Ascending aorta (tissue), 2 donors: ENCODE results near the gene LLGL2. TPM values are rescaled to one million over a fixed set of nuclear protein-coding genes. Genes with fewer than 3 reads are reported as not detected.
"Not testable (repeated sequence)": the region's sequence is repeated elsewhere in the genome, so short reads cannot be mapped to it uniquely, and the experiment has no call there.

Experiments
- DNase-seq, 2 donors: peaks; one replicate each; pipeline ENCODE4 v3.0.0-alpha.2; 2019; ENCODE audit warnings: low spot score in 2 of 2
- H3K27ac ChIP-seq, 2 donors: fragments of 200-600 bp; sonication (generic); one replicate each; pipeline ENCODE4 v1.5.1; 2016 to 2017; ENCODE audit warnings: mild to moderate bottlenecking in 1 of 2
- H3K27me3 ChIP-seq: fragments of 200-600 bp; sonication (generic); one replicate; pipeline ENCODE4 v1.5.1; 2017
- H3K36me3 ChIP-seq, 2 donors: fragments of 200-600 bp; sonication (generic); one replicate each; pipeline ENCODE4 v1.5.1; 2016
- H3K4me1 ChIP-seq, 2 donors: fragments of 200-600 bp; sonication (generic); one replicate each; pipeline ENCODE4 v1.5.1; 2016 to 2017; ENCODE audit warnings: mild to moderate bottlenecking in 1 of 2
- H3K4me3 ChIP-seq, 2 donors: fragments of 200-600 bp; sonication (generic); one replicate each; pipeline ENCODE4 v1.5.1; 2016 to 2017; ENCODE audit warnings: mild to moderate bottlenecking in 1 of 2
- H3K9me3 ChIP-seq, 2 donors: fragments of 200-600 bp; sonication (generic); one replicate each; pipeline ENCODE4 v1.5.1; 2016
- intact Hi-C: fragments of 100-400 bp; cut with DNase I; formaldehyde crosslinking; loops from one replicate; pipeline ENCODE4 v1.15.1; 2023
- total RNA-seq: library from RNA; depleted of rRNA; stranded (reverse); fragments of >200 nt; gene quantifications from one replicate; pipeline ENCODE4 v1.1.0, GENCODE V29; 2016
- TF ChIP-seq, protein P1 (sequence below), 3 experiments: fragments of 200-600 bp in 2 of 3; fragments of 450-650 bp in 1 of 3; sonication (generic) in 2 of 3; IDR thresholded peaks; one replicate each; pipeline ENCODE4 v1.5.1; 2016 to 2019; ENCODE audit warnings: antibody characterized with exemption in 3 of 3, mild to moderate bottlenecking in 1 of 3, moderate library complexity in 1 of 3

Gene LLGL2
- total RNA-seq, 1 donor from 2014 or later: 41.8 TPM

DNA sequence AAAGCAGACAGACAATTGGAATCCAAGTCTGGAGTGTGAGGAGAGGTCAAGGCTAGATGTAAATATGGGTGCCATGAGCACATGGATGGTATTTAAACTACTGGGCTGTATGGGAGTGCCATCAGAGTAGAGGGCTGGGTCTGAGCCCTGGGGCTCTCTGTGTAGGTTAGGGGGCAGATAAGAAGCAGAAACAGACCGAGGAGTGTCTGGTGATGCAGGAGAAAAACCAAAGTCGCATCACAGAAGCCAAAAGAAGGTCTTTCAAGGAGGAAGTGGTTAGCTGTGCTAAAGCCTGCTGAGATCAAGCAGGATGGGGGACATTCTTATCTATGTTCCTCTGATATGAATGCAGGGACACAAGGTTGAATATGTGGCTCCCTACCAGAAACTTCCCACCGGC is 7.3 kb upstream of the LLGL2 start:
- Histone ChIP-seq H3K27ac (no peak overlapping the region), H3K4me1 (peaks cover 16 to 24% of the 10 kb centered on the region in 2 donors), H3K9me3 (no peaks in the 10 kb centered on the region), H3K4me3 (no peak overlapping the region), H3K27me3 (no peaks in the 10 kb centered on the region), H3K36me3 (peaks cover 0 to 12% of the 10 kb centered on the region in 2 donors)
- TF ChIP-seq, protein P1, sequence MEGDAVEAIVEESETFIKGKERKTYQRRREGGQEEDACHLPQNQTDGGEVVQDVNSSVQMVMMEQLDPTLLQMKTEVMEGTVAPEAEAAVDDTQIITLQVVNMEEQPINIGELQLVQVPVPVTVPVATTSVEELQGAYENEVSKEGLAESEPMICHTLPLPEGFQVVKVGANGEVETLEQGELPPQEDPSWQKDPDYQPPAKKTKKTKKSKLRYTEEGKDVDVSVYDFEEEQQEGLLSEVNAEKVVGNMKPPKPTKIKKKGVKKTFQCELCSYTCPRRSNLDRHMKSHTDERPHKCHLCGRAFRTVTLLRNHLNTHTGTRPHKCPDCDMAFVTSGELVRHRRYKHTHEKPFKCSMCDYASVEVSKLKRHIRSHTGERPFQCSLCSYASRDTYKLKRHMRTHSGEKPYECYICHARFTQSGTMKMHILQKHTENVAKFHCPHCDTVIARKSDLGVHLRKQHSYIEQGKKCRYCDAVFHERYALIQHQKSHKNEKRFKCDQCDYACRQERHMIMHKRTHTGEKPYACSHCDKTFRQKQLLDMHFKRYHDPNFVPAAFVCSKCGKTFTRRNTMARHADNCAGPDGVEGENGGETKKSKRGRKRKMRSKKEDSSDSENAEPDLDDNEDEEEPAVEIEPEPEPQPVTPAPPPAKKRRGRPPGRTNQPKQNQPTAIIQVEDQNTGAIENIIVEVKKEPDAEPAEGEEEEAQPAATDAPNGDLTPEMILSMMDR (IDR thresholded peaks at IDR 0.05): no peak
- DNase-seq: no peak
- intact Hi-C loops: loop anchor here (10.0 kb wide), 1 partner anchor 483 kb away; no protein-coding TSS in a partner anchor

GRCh38 chr17:75518983-75519537 is 6.4 kb upstream of the LLGL2 start:
- peaks cover 9 to 15% of the 10 kb centered on the region in 2 donors for H3K4me1 ChIP-seq
- intact Hi-C loops: loop anchor here (10.0 kb wide), 1 partner anchor 484 kb away; no protein-coding TSS in a partner anchor
- H3K27me3 ChIP-seq: no peaks in the 10 kb centered on the region
- DNase-seq: no peak
- TF ChIP-seq, protein P1 (IDR thresholded peaks at IDR 0.05): no peak
- H3K9me3 ChIP-seq: no peaks in the 10 kb centered on the region
- H3K27ac ChIP-seq: no peak overlapping the region
- peaks cover 0 to 12% of the 10 kb centered on the region in 2 donors for H3K36me3 ChIP-seq
- no peak overlapping the region for H3K4me3 ChIP-seq

GRCh38 chr17:75520413-75520812 is 5.1 kb upstream of the LLGL2 start:
- H3K27ac ChIP-seq, intact Hi-C loops, H3K27me3 ChIP-seq, H3K9me3 ChIP-seq, DNase-seq, H3K4me3 ChIP-seq: not testable (repeated sequence)
- H3K36me3 ChIP-seq: peaks cover 0 to 12% of the 10 kb centered on the region in 2 donors
- H3K4me1 ChIP-seq: peaks cover 7 to 14% of the 10 kb centered on the region in 2 donors

GRCh38 chr17:75521290-75521689 is 4.2 kb upstream of the LLGL2 start:
- TF ChIP-seq, protein P1 (IDR thresholded peaks at IDR 0.05): no peak
- intact Hi-C loops: no loop called here

GRCh38 chr17:75521951-75522727 is 3.4 kb upstream of the LLGL2 start:
- intact Hi-C loops: no loop called here
- peaks cover 10 to 15% of the 10 kb centered on the region in 2 donors for H3K4me1 ChIP-seq
- no peaks in the 10 kb centered on the region for H3K27me3 ChIP-seq
- TF ChIP-seq, protein P1 (IDR thresholded peaks at IDR 0.05): no peak
- no peaks in the 10 kb centered on the region for H3K9me3 ChIP-seq
- DNase-seq: no peak
- H3K36me3 ChIP-seq: peaks cover 0 to 12% of the 10 kb centered on the region in 2 donors
- no peak overlapping the region for H3K27ac ChIP-seq
- H3K4me3 ChIP-seq: no peak overlapping the region

More at GRCh38 chr17:75521290-75521689, 4.2 kb upstream of the LLGL2 start:
- H3K9me3 ChIP-seq: no peaks in the 10 kb centered on the region
- H3K4me3 ChIP-seq: no peak overlapping the region
- peaks cover 0 to 12% of the 10 kb centered on the region in 2 donors for H3K36me3 ChIP-seq
- DNase-seq: no peak
- H3K27me3 ChIP-seq: no peaks in the 10 kb centered on the region
- no peak overlapping the region for H3K27ac ChIP-seq
- peaks cover 14% of the 10 kb centered on the region in 2 donors for H3K4me1 ChIP-seq

DNA sequence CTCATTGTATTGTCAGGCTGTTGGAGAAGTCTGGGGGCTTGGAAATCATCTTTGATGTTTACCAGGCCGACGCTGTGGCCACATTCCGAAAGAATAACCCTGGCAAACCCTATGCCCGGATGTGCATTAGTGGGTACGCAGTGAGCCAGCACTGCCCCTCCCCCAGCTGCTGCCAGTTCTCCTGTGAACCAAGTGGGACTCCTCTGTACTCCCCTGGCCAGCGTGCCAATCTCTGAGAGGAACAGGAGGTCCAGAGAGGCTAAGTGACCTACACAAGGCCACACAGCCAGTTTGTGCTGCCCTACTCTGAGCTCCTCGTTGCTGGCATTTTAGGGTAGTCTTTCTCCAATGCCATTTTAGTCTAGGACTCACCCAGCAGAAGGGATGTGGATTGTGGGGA is 1.9 kb upstream of the LLGL2 start:
- Histone ChIP-seq H3K27me3 (no peaks in the 10 kb centered on the region), H3K36me3 (peaks cover 0 to 12% of the 10 kb centered on the region in 2 donors), H3K4me1 (peaks cover 4 to 11% of the 10 kb centered on the region in 2 donors), H3K27ac (no peak overlapping the region), H3K9me3 (no peaks in the 10 kb centered on the region), H3K4me3 (no peak overlapping the region)
- no peak for DNase-seq
- intact Hi-C loops: loop anchor here (2.0 kb wide), 1 partner anchor 97 kb away; no protein-coding TSS in a partner anchor
- TF ChIP-seq, protein P1 (IDR thresholded peaks at IDR 0.05): no peak
